Mammary epithelial cell (primary cell): ENCODE results near the gene JDP2.

Source experiments
- EZH2 ChIP-seq: IDR thresholded peaks from 2 replicates; pipeline ENCODE4 v1.6.1; 2012; ENCODE audit warnings: low read length, inconsistent platforms, borderline replicate concordance
- TF ChIP-seq, protein P1 (sequence below), 2 donors: IDR thresholded peaks in 1 of 2; conservative IDR thresholded peaks in 1 of 2; 2 replicates each; pipeline ENCODE4 v1.5.1; 2011 to 2012; ENCODE audit warnings: inconsistent platforms in 2 of 2, low read length in 2 of 2, mild to moderate bottlenecking in 2 of 2, control low read depth in 1 of 2, low read depth in 1 of 2; ENCODE audit not compliant: insufficient read depth in 1 of 2; ENCODE audit errors: extremely low read depth in 1 of 2

DNA sequence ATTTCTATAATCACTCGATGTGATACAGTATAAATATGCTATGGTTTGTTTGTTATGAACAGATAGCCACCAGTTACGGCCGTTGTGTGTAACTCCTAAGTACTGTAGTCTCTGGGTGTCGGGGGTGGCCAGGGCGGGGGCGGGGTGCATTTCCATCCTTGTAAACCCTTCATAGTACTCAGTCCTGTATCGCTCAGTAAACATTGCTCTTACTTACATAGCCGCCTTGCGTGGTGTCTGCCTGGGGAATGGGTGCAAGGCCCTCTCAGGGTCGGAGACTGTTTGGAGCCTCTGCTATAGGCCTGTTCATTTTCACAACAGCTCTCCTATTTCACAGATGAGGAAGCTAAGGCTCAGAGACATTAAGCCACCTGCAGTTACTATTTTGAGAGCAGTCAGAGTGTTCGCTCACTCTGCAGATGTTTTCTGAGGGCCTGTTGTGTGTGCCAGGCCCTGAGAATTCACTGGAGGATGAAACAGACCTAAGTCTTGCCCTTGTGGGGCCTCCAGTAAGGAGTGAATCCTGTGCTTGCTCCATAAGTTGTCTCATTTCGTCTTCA is 42.5 kb downstream of the JDP2 start:
- TF ChIP-seq, protein P1, sequence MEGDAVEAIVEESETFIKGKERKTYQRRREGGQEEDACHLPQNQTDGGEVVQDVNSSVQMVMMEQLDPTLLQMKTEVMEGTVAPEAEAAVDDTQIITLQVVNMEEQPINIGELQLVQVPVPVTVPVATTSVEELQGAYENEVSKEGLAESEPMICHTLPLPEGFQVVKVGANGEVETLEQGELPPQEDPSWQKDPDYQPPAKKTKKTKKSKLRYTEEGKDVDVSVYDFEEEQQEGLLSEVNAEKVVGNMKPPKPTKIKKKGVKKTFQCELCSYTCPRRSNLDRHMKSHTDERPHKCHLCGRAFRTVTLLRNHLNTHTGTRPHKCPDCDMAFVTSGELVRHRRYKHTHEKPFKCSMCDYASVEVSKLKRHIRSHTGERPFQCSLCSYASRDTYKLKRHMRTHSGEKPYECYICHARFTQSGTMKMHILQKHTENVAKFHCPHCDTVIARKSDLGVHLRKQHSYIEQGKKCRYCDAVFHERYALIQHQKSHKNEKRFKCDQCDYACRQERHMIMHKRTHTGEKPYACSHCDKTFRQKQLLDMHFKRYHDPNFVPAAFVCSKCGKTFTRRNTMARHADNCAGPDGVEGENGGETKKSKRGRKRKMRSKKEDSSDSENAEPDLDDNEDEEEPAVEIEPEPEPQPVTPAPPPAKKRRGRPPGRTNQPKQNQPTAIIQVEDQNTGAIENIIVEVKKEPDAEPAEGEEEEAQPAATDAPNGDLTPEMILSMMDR (conservative IDR thresholded peaks at IDR 0.05 in 1 of 2, IDR thresholded peaks at IDR 0.05 in 1 of 2; ENCODE audit: extremely low read depth in 1 of 2, insufficient read depth in 1 of 2, low read depth in 1 of 2, low read length in 2 of 2): no peak
- no peak for TF ChIP-seq EZH2
